Glutamatergic neuron (in vitro differentiated cells): ENCODE data around the gene LPIN1. TPM values are rescaled to one million over a fixed set of nuclear protein-coding genes. Genes with fewer than 3 reads are reported as not detected.
"Not testable (repeated sequence)": the region's sequence is repeated elsewhere in the genome, so short reads cannot be mapped to it uniquely, and the experiment has no call there.

ENCODE experiments used
- DNase-seq: peaks from one replicate; pipeline ENCODE4 v3.0.0; 2022
- H3K27ac Mint-ChIP-seq: one replicate; pipeline ENCODE4 v1.8.0; 2020; ENCODE audit warnings: mild to moderate bottlenecking, mixed read lengths, inconsistent platforms; ENCODE audit not compliant: unreplicated experiment
- H3K27me3 Mint-ChIP-seq: one replicate; pipeline ENCODE4 v1.8.0; 2020; ENCODE audit warnings: mild to moderate bottlenecking, moderate library complexity, mixed read lengths, inconsistent platforms; ENCODE audit not compliant: unreplicated experiment
- H3K36me3 Mint-ChIP-seq: one replicate; pipeline ENCODE4 v1.8.0; 2020; ENCODE audit warnings: mild to moderate bottlenecking, mixed read lengths, inconsistent platforms; ENCODE audit not compliant: unreplicated experiment
- H3K4me1 Mint-ChIP-seq: one replicate; pipeline ENCODE4 v1.8.0; 2020; ENCODE audit warnings: mild to moderate bottlenecking, low read depth, mixed read lengths, inconsistent platforms; ENCODE audit not compliant: unreplicated experiment
- H3K4me3 Mint-ChIP-seq: one replicate; pipeline ENCODE4 v1.8.0; 2020; ENCODE audit warnings: mild to moderate bottlenecking, mixed read lengths, inconsistent platforms; ENCODE audit not compliant: unreplicated experiment
- H3K9me3 Mint-ChIP-seq: one replicate; pipeline ENCODE4 v1.8.0; 2020; ENCODE audit warnings: mild to moderate bottlenecking, moderate library complexity, mixed read lengths, inconsistent platforms; ENCODE audit not compliant: unreplicated experiment
- total RNA-seq: library from RNA; stranded (reverse); fragmentation: NEBNext Ultra II Directional; extraction: Animal tissue kit (Norgen Biotek cat#: 25700); gene quantifications from one replicate; pipeline ENCODE4 v1.2.1, GENCODE V29; 2021; ENCODE audit not compliant: unreplicated experiment
- TF ChIP-seq, protein P1 (sequence below): fragments of 200-600 bp; sonication (generic); IDR thresholded peaks from one replicate; pipeline ENCODE4 v1.5.0; 2021; ENCODE audit not compliant: partially characterized antibody, unreplicated experiment

LPIN1 gene
- total RNA-seq, 1 donor from 2014 or later, result 142 TPM

GRCh38 chr2:11837875-11838734 lies 91.7 kb downstream of the LPIN1 start:
- Mint-ChIP-seq H3K4me3 (no peak overlapping the region), H3K27me3 (no peaks in the 10 kb centered on the region), H3K9me3 (peaks cover 1% of the 10 kb centered on the region)

GRCh38 chr2:11839916-11840315 lies 93.5 kb downstream of the LPIN1 start:
- no peak for DNase-seq
- Mint-ChIP-seq H3K4me3 (no peak overlapping the region), H3K4me1 (no peaks in the 10 kb centered on the region), H3K9me3 (peaks cover 1% of the 10 kb centered on the region), H3K36me3 (no peaks in the 10 kb centered on the region), H3K27me3 (no peaks in the 10 kb centered on the region), H3K27ac (no peak overlapping the region)
- TF ChIP-seq, protein P1, sequence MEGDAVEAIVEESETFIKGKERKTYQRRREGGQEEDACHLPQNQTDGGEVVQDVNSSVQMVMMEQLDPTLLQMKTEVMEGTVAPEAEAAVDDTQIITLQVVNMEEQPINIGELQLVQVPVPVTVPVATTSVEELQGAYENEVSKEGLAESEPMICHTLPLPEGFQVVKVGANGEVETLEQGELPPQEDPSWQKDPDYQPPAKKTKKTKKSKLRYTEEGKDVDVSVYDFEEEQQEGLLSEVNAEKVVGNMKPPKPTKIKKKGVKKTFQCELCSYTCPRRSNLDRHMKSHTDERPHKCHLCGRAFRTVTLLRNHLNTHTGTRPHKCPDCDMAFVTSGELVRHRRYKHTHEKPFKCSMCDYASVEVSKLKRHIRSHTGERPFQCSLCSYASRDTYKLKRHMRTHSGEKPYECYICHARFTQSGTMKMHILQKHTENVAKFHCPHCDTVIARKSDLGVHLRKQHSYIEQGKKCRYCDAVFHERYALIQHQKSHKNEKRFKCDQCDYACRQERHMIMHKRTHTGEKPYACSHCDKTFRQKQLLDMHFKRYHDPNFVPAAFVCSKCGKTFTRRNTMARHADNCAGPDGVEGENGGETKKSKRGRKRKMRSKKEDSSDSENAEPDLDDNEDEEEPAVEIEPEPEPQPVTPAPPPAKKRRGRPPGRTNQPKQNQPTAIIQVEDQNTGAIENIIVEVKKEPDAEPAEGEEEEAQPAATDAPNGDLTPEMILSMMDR, result no peak

More at GRCh38 chr2:11837875-11838734, 91.7 kb downstream of the LPIN1 start:
- H3K4me1 Mint-ChIP-seq, result no peaks in the 10 kb centered on the region
- TF ChIP-seq, protein P1, result no peak
- H3K27ac Mint-ChIP-seq, result no peak overlapping the region
- no peak for DNase-seq
- H3K36me3 Mint-ChIP-seq, result peaks cover 5% of the 10 kb centered on the region

DNA sequence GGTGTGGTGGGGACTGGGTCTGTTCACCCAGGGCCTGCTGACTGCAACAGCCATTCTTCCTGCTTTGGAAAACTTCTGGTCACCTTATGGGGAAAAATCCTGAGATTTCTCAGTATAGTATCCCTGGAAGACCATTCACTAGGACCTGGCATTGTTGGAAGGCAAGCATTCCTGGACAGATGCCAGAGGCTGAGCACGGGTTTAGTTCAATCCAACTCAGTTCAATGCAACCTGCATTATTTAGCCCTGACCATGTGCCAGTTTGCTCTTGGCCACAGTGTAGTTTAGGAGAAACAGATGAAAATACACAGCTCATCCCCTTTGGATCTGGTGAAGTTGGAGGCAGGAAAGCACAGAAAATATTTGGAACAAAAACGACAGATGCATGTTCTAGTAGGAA lies 95.9 kb downstream of the LPIN1 start:
- Mint-ChIP-seq H3K4me3 (no peak overlapping the region), H3K27ac (no peak overlapping the region), H3K9me3 (peaks cover 1% of the 10 kb centered on the region), H3K36me3 (no peaks in the 10 kb centered on the region), H3K4me1 (no peaks in the 10 kb centered on the region), H3K27me3 (no peaks in the 10 kb centered on the region)
- TF ChIP-seq, protein P1, result no peak
- DNase-seq, result no peak

DNA sequence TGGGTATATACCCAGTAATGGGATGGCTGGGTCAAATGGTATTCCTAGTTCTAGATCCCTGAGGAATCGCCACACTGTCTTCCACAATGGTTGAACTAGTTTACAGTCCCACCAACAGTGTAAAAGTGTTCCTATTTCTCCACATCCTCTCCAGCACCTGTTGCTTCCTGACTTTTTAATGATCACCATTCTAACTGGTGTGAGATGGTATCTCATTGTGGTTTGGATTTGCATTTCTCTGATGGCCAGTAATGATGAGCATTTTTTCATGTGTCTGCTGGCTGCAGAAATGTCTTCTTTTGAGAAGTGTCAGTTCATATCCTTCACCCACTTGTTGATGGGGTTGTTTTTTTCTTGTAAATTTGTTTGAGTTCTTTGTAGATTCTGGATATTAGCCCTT lies 98.4 kb downstream of the LPIN1 start:
- not testable (repeated sequence) for H3K9me3 Mint-ChIP-seq, H3K4me3 Mint-ChIP-seq, H3K27ac Mint-ChIP-seq, H3K4me1 Mint-ChIP-seq, H3K27me3 Mint-ChIP-seq, DNase-seq
- peaks cover 16% of the 10 kb centered on the region for H3K36me3 Mint-ChIP-seq

GRCh38 chr2:11847935-11848334 lies 101.5 kb downstream of the LPIN1 start:
- not testable (repeated sequence) for H3K27me3 Mint-ChIP-seq, H3K4me3 Mint-ChIP-seq, H3K4me1 Mint-ChIP-seq, H3K9me3 Mint-ChIP-seq, DNase-seq, H3K27ac Mint-ChIP-seq
- H3K36me3 Mint-ChIP-seq, result peaks cover 24% of the 10 kb centered on the region

- Mint-ChIP-seq H3K27me3 (peaks cover 9% of the 10 kb centered on the region), H3K27ac (no peak overlapping the region), H3K36me3 (peaks cover 24% of the 10 kb centered on the region), H3K4me3 (no peak overlapping the region), H3K4me1 (no peaks in the 10 kb centered on the region), H3K9me3 (peaks cover 9% of the 10 kb centered on the region)
- no peak for DNase-seq
- TF ChIP-seq, protein P1, result no peak
Observed at GRCh38 chr2:11850082-11850481, 103.7 kb downstream of the LPIN1 start.
